Trophoblast cell (in vitro differentiated cells and primary cell): Measurements from ENCODE around the gene FARP2.

Source experiments
- DNase-seq, 2 donors: peaks; one replicate each; pipeline ENCODE4 v3.0.0-alpha.2; 2016
- H2AFZ ChIP-seq: 2 replicates; pipeline ENCODE4 v1.6.1; 2013; ENCODE audit warnings: low read length, moderate library complexity, mild to moderate bottlenecking; ENCODE audit not compliant: insufficient read depth, poor library complexity
- H2AK5ac ChIP-seq: 2 replicates; pipeline ENCODE4 v1.6.1; 2013; ENCODE audit warnings: mild to moderate bottlenecking, low read length
- H2BK120ac ChIP-seq: 2 replicates; pipeline ENCODE4 v1.6.1; 2013; ENCODE audit warnings: low read length, mild to moderate bottlenecking, moderate library complexity; ENCODE audit not compliant: insufficient read depth, poor library complexity
- H2BK12ac ChIP-seq: 2 replicates; pipeline ENCODE4 v1.6.1; 2013; ENCODE audit warnings: mild to moderate bottlenecking, low read length, moderate library complexity
- H2BK5ac ChIP-seq: 2 replicates; pipeline ENCODE4 v1.6.1; 2013; ENCODE audit warnings: low read length, low read depth, moderate library complexity, mild to moderate bottlenecking; ENCODE audit not compliant: poor library complexity
- H3K14ac ChIP-seq: 2 replicates; pipeline ENCODE4 v1.6.1; 2013; ENCODE audit warnings: mild to moderate bottlenecking, low read length
- H3K18ac ChIP-seq: 2 replicates; pipeline ENCODE4 v1.6.1; 2013; ENCODE audit warnings: mild to moderate bottlenecking, low read length
- H3K23ac ChIP-seq: 2 replicates; pipeline ENCODE4 v1.6.1; 2013; ENCODE audit warnings: low read length
- H3K27ac ChIP-seq: 2 replicates; pipeline ENCODE4 v1.5.1; 2013; ENCODE audit warnings: low read depth, mild to moderate bottlenecking, inconsistent platforms, low read length, moderate library complexity
- H3K27me3 ChIP-seq: 2 replicates; pipeline ENCODE4 v1.6.1; 2013; ENCODE audit warnings: inconsistent platforms, mild to moderate bottlenecking, low read length, moderate library complexity; ENCODE audit not compliant: insufficient read depth
- H3K36me3 ChIP-seq, 2 experiments: 1 replicate in 1 of 2; 2 replicates in 1 of 2; pipeline ENCODE4 v1.6.1; 2013; ENCODE audit warnings: low read length in 2 of 2, mild to moderate bottlenecking in 2 of 2, moderate library complexity in 1 of 2; ENCODE audit not compliant: insufficient read depth in 2 of 2, control insufficient read depth in 1 of 2
- H3K4ac ChIP-seq: 2 replicates; pipeline ENCODE4 v1.6.1; 2013; ENCODE audit warnings: low read depth, mild to moderate bottlenecking, low read length, moderate library complexity
- H3K4me1 ChIP-seq, 2 experiments: 1 replicate in 1 of 2; 2 replicates in 1 of 2; pipeline ENCODE4 v1.6.1; 2013; ENCODE audit warnings: low read length in 2 of 2, mild to moderate bottlenecking in 2 of 2, moderate library complexity in 1 of 2; ENCODE audit not compliant: insufficient read depth in 2 of 2, control insufficient read depth in 1 of 2
- H3K4me2 ChIP-seq: 2 replicates; pipeline ENCODE4 v1.6.1; 2013; ENCODE audit warnings: inconsistent platforms, mild to moderate bottlenecking, low read length, moderate library complexity
- H3K4me3 ChIP-seq: 2 replicates; pipeline ENCODE4 v1.5.1; 2013; ENCODE audit warnings: mild to moderate bottlenecking, low read depth, low read length, inconsistent platforms
- H3K79me1 ChIP-seq: one replicate; pipeline ENCODE4 v1.6.1; 2013; ENCODE audit warnings: low read length
- H3K79me2 ChIP-seq: 2 replicates; pipeline ENCODE4 v1.6.1; 2013; ENCODE audit warnings: low read length, mild to moderate bottlenecking; ENCODE audit not compliant: control insufficient read depth, insufficient read depth, poor library complexity
- H3K9ac ChIP-seq: 2 replicates; pipeline ENCODE4 v1.6.1; 2013; ENCODE audit warnings: mild to moderate bottlenecking, low read length
- H3K9me3 ChIP-seq: 2 replicates; pipeline ENCODE4 v1.6.1; 2013; ENCODE audit warnings: low read depth, mild to moderate bottlenecking, control low read depth, inconsistent platforms, low read length; ENCODE audit not compliant: insufficient read depth
- H4K12ac ChIP-seq: 2 replicates; pipeline ENCODE4 v1.6.1; 2013; ENCODE audit warnings: low read depth, mild to moderate bottlenecking, low read length, moderate library complexity
- H4K8ac ChIP-seq: 2 replicates; pipeline ENCODE4 v1.6.1; 2013; ENCODE audit warnings: low read depth, mild to moderate bottlenecking, low read length, moderate library complexity
- H4K91ac ChIP-seq: one replicate; pipeline ENCODE4 v1.6.1; 2013; ENCODE audit warnings: low read depth, mild to moderate bottlenecking, low read length, moderate library complexity
- WGBS: extraction: QIAGEN DNeasy Blood & Tissue Kit; methylation state at CpG from one replicate; pipeline ENCODE4 v1.1.7; 2013; ENCODE audit warnings: missing lambda C conversion rate; ENCODE audit not compliant: insufficient read length, insufficient coverage; ENCODE audit errors: extremely low coverage; 5-methylcytosine and 5-hydroxymethylcytosine counted together

Gene FARP2

GRCh38 chr2:241506793-241507429, 150.8 kb downstream of the FARP2 start:
- no peak overlapping the region for H3K27ac ChIP-seq

GRCh38 chr2:241507430-241508239, 151.6 kb downstream of the FARP2 start:
- peak overlapping the region; percentile 87 for H3K27ac ChIP-seq
- H3K4me1 ChIP-seq = peaks cover 16 to 19% of the 10 kb centered on the region in 2 experiments
- peak overlapping the region; percentile 57 for H3K18ac ChIP-seq
- peak overlapping the region; percentile 88 for H3K4me2 ChIP-seq
- H2AFZ ChIP-seq = peak overlapping the region; percentile 15
- WGBS = no CpG with 5 or more reads among the region's 67 CpGs
- peak overlapping the region; percentile 95 for H3K4ac ChIP-seq
- H3K4me3 ChIP-seq = peak overlapping the region; percentile 78
- peak overlapping the region; percentile 52 for H2BK120ac ChIP-seq
- H3K9me3 ChIP-seq = peaks cover 1% of the 10 kb centered on the region
- peak; percentile 54 to 65 for DNase-seq
- H3K23ac ChIP-seq = no peak overlapping the region
- no peak overlapping the region for H2BK12ac ChIP-seq
- no peaks in the 10 kb centered on the region for H3K27me3 ChIP-seq
- peaks cover 8 to 10% of the 10 kb centered on the region in 2 experiments for H3K36me3 ChIP-seq
- H3K14ac ChIP-seq = peak overlapping the region; percentile 95
- peak overlapping the region; percentile 97 for H4K91ac ChIP-seq
- H4K12ac ChIP-seq = peak overlapping the region; percentile 67
- H3K79me1 ChIP-seq = peaks cover 16% of the 10 kb centered on the region
- peak overlapping the region; percentile 84 for H3K9ac ChIP-seq
- peak overlapping the region; percentile 80 for H4K8ac ChIP-seq
- peak overlapping the region; percentile 81 for H2AK5ac ChIP-seq
- H3K79me2 ChIP-seq = peaks cover 23% of the 10 kb centered on the region
- H2BK5ac ChIP-seq = peak overlapping the region; percentile 42

More at GRCh38 chr2:241506793-241507429, 150.8 kb downstream of the FARP2 start:
- Histone ChIP-seq H3K9me3 (peaks cover 1% of the 10 kb centered on the region), H4K12ac (no peak overlapping the region), H2BK12ac (no peak overlapping the region), H2AK5ac (no peak overlapping the region), H3K36me3 (peaks cover 8 to 10% of the 10 kb centered on the region in 2 experiments), H3K79me2 (peaks cover 23% of the 10 kb centered on the region), H2AFZ (no peak overlapping the region), H3K27me3 (no peaks in the 10 kb centered on the region), H3K4ac (peak overlapping the region; percentile 95), H4K8ac (no peak overlapping the region), H2BK5ac (no peak overlapping the region), H3K14ac (no peak overlapping the region), H3K79me1 (peaks cover 16% of the 10 kb centered on the region), H3K9ac (peak overlapping the region; percentile 84), H4K91ac (no peak overlapping the region), H3K18ac (peak overlapping the region; percentile 57), H3K4me3 (peak overlapping the region; percentile 78), H2BK120ac (no peak overlapping the region), H3K23ac (no peak overlapping the region), H3K4me1 (peaks cover 16 to 19% of the 10 kb centered on the region in 2 experiments), H3K4me2 (peak overlapping the region; percentile 88)
- no CpG with 5 or more reads among the region's 19 CpGs for WGBS
- DNase-seq = peak in 1 of 2 donors; percentile 22

GRCh38 chr2:241508240-241509154, 152.4 kb downstream of the FARP2 start, which contains the start of gene STK25:
STK25 (minus strand) TSS chr2:241508584; CDS start chr2:241508035, 549 bp downstream.
- H3K79me2 ChIP-seq = peaks cover 23% of the 10 kb centered on the region
- peaks cover 16% of the 10 kb centered on the region for H3K79me1 ChIP-seq
- H3K4ac ChIP-seq = peak within 1 kb of the TSS; percentile 95
- peaks cover 8% of the 10 kb centered on the region in 2 experiments for H3K36me3 ChIP-seq
- H4K8ac ChIP-seq = peak within 1 kb of the TSS; percentile 88
- H3K27ac ChIP-seq = peak within 1 kb of the TSS; percentile 87
- peak within 1 kb of the TSS; percentile 95 for H3K14ac ChIP-seq
- H4K91ac ChIP-seq = peak within 1 kb of the TSS; percentile 97
- peak within 1 kb of the TSS; percentile 82 for H4K12ac ChIP-seq
- H3K27me3 ChIP-seq = no peaks in the 10 kb centered on the region
- H3K23ac ChIP-seq = no peak within 1 kb of the TSS
- peaks cover 16 to 19% of the 10 kb centered on the region in 2 experiments for H3K4me1 ChIP-seq
- H2AK5ac ChIP-seq = peak within 1 kb of the TSS; percentile 81
- peak within 1 kb of the TSS; percentile 91 for H3K18ac ChIP-seq
- no peak within 1 kb of the TSS for H2BK12ac ChIP-seq
- DNase-seq = peak; percentile 97 to 98
- peaks cover 1% of the 10 kb centered on the region for H3K9me3 ChIP-seq
- no CpG with 5 or more reads among the region's 122 CpGs for WGBS
- peak within 1 kb of the TSS; percentile 94 for H2BK5ac ChIP-seq
- peak within 1 kb of the TSS; percentile 34 for H2AFZ ChIP-seq
- peak within 1 kb of the TSS; percentile 93 for H2BK120ac ChIP-seq
- H3K9ac ChIP-seq = peak within 1 kb of the TSS; percentile 92
- peak within 1 kb of the TSS; percentile 79 for H3K4me3 ChIP-seq
- H3K4me2 ChIP-seq = peak within 1 kb of the TSS; percentile 88
